Measurements from ENCODE around the gene POLR1E.
"Not testable (repeated sequence)": the region's sequence is repeated elsewhere in the genome, so short reads cannot be mapped to it uniquely, and the experiment has no call there.

The POLR1E gene

GRCh38 chr9:37465249-37466036 is 20.3 kb upstream of the POLR1E start, which contains the start of gene ZBTB5:
ZBTB5 (minus strand) TSS chr9:37465450; CDS start chr9:37442551, 22,899 bp downstream.
- peak; percentile 100 for DNase-seq

GRCh38 chr9:37466037-37466709 is 19.6 kb upstream of the POLR1E start:
- DNase-seq = peak; percentile 92

- not testable (repeated sequence) for DNase-seq
Observed at GRCh38 chr9:37467530-37467929, 18.2 kb upstream of the POLR1E start.

DNA sequence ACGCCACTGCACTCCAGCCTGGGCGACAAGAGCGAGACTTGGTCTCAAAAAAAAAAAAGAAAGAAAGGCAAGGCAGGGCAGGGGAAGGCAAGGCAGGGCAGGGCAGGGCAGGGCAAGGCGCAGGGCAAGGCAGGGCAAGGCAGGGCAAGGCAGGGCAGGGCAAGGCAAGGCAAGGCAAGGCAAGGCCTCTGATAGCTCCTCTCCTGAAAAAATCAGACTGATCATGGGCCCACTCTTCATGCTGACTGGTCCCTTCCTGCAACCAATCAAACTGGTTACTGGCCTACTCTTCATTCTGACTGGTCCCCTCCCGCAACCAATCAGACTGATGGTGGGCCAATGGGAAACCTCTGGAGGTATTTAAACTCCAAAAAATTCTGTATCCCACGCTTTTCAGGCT is 17.1 kb upstream of the POLR1E start:
- DNase-seq = no peak

DNA sequence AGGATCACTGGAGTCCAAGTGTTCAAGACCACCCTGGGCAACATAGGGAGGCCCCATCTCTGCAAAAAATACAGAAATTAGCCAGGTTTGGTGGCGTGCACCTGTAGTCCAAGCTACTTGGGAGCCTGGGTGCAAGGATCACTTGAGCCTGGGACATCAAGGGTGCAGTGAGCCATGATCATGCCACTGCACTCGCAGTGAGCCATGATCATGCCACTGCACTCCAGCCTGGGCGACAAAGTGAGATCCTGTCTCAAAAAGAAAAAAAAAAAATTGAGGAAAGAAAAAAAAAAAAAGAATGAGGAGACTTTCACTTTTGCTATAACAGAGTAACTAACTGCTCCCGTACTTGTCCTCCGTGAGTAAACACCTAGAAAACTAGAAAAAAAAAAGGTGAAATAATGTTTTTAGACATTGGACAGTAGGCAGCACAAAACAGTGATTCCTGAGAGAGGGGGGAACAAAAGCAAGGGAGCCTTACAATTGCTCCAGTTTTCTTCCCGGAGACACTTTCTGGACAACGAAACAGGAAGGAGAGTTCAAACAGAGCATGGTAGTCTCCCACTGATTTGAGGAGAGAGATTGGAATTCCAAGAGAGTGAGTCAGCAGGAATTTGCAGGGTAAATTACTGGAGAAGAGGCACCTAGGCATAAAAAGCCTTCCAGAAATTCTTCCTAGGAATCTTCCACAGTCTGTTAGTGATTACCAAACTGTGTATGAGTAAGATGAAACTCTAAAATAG is 13.6 kb upstream of the POLR1E start:
- DNase-seq = no peak

DNA sequence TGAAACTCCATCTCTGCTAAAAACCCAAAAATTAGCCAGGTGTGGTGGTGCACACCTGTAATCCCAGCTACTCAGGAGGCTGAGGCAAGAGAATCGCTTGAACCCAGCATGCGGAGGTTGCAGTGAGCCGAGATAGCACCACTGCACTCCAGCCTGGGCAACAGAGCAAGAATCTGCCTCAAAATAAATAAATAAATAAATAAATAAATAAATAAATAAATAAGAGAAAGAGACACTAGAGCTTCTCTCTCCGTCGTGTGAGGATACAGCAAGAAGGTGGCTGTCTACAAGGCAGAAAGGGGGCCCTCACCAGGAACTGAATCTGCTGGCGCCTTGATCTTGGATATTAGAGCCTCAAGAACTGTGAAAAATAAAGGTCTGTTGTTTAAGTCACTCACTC is 11.8 kb upstream of the POLR1E start:
- DNase-seq = not testable (repeated sequence)

DNA sequence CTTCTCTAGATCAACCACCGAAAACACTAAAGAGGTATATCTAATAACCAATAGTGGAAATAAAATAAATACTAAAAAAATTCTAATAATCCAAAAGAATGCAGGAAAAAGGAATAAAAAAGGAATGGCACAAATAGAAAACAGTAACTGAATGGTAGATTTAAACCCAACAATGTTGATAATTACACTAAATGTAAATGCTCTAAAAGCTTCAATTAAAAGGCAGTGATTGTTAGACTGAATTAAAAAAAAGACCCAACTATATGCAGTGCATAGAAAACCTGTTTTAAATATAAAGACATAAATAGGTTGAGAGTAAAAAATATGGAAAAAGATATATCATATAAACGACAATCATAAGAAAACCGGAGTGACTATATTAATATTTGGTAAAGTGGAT is 11.3 kb upstream of the POLR1E start:
- DNase-seq = no peak

- no peak for DNase-seq
Observed at GRCh38 chr9:37476930-37477329, 8.8 kb upstream of the POLR1E start.

- DNase-seq = not testable (repeated sequence)
Observed at GRCh38 chr9:37477443-37477842, 8.3 kb upstream of the POLR1E start.

DNA sequence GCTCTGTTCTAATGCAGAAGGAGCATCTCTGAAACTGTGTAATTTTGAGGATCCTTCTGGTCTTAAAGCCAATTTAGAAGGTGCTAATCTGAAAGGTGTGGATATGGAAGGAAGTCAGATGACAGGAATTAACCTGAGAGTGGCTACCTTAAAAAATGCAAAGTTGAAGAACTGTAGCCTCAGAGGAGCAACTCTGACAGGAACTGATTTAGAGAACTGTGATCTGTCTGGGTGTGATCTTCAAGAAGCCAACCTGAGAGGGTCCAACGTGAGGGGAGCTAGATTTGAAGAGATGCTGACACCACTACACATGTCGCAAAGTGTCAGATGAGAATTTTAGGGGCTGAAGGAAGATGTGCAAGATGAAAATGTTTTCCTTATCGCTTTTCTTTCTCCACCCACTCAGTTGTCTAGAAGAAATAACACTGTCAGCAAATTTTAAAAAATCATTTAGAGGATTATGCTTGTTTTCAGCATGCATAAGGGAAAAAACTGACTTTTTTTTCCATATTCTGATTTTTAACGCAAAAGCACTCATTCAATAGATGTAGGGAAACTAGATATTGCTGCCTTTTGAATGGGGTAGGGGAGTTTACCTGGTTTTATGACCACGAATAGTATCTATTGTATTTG is 7.6 kb upstream of the POLR1E start:
- not testable (repeated sequence) for DNase-seq

DNA sequence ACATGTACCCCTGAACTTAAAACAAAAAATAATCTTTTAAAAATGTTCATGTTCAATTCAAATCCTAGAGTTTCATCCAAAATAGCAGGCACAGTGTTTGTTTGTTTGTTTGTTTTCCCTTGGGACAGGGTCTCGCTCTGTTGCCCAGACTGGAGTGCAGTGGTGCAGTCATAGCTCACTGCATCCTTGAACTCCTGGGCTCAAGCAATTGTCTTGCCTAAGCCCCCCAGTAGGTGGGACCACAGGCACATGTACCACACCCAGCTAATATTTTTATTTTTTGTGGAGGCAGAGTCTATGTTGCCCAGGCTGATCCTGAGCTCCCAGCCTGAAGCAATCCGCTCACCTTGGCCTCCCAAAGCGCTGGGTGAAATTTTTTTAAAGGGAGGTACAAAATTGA is 5.0 kb upstream of the POLR1E start:
- no peak for DNase-seq

- no peak for DNase-seq
Observed at GRCh38 chr9:37486256-37486615, 488 bp downstream of the POLR1E start.

DNA sequence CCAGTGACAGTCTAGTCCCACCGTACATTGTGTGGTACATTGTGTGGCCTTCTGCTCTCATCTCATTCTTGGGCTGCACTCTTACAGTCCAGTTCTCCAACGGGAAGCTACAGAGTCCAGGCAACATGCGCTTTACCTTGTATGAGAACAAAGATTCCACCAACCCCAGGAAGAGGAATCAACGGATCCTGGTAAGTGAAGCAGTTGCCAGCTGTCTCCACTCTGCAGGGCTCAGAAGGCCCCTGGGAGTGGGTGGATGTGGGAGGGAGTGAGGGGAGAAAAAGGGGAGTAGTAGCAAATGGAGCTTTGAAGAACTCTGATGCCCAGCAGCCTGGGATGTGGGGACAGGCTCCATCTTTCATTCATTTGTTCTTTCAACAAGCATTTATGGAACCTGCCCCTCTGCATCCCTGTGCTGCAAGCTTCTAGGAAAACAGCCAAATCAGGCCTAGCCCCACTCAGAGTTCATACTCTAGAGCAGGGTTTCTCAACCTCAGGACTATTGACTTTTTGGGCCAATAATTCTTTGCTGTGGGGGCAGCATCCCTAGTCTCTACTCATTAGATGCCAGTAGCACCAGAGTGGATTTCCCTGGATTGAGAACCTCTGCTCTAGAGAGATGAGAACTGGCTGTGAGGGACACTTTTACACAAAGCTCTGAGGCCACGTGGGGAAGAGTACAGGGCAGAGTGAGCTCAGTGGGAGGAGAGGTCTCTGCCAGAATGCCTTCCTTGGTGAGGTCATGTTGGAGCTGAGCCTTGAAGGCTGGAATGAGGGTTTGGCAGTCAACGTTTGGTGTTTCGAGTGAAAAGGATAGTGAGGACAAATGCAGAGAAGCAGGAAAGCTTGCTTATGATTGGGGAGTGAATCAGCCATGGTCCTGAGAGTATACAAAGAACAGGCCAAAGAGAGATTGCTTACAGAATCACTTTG is 1.1 kb downstream of the POLR1E start:
- DNase-seq = peak; percentile 29

DNA sequence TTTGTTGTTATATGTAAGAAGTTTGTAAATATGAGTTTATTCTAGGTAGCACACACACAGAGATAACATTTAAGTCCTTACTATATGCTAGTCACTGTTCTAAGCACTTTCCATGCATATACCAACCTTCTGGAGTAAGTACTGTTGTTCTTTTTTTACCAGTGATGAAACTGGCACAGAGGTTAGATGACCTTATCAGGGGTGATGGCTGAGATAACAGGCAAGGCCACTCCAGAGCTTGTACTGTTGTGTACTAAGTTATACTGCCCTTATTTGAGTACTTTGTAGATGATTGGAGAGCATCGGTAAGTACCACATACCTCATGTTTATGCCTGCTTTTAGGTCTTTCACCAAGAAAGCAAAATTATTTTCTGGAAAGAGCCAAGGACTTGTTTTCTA is 6.2 kb downstream of the POLR1E start:
- DNase-seq = no peak

GRCh38 chr9:37495571-37495970 is 9.8 kb downstream of the POLR1E start:
- no peak for DNase-seq

- no peak for DNase-seq
Observed at GRCh38 chr9:37496020-37496419, 10.3 kb downstream of the POLR1E start.

DNA sequence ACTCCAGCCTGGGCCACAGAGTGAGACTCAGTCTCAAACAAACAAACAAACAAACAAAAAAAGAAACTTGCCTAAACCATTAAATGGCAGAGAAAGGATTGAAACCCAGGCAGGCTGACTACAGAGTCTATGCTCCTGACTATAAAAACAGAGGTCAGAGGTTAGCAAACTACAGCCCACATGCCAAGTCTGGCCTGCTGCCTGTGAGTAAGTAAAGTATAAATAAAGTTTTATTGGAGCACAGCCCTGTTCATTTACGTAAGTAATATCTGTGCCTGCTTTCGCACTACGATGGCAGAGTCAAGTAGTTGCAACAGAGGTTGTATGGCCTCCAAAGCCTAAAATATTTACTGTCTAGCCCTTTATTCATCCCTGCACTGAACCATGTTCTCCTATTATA is 11.6 kb downstream of the POLR1E start:
- DNase-seq = no peak

DNA sequence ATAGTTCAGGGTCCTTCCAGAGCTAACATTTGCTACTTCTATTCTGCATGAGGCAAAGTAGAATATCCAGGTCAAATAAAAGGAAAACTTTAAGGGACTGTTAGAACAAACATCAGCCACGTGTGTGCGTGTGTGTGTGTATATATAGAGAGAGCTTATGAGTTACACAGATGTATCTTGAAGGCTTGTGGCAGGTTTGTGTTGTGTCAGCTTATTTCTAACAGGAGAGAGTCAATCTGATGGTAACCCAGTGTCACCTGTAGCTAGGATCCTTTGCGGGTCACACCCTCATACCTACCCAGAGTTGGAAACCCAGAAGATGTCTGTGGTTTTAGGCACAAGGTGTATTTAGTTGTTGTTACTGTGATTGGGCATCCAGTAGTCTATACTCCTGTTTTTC is 12.7 kb downstream of the POLR1E start:
- DNase-seq = no peak

- DNase-seq = no peak
Observed at GRCh38 chr9:37499297-37499696, 13.5 kb downstream of the POLR1E start.

DNA sequence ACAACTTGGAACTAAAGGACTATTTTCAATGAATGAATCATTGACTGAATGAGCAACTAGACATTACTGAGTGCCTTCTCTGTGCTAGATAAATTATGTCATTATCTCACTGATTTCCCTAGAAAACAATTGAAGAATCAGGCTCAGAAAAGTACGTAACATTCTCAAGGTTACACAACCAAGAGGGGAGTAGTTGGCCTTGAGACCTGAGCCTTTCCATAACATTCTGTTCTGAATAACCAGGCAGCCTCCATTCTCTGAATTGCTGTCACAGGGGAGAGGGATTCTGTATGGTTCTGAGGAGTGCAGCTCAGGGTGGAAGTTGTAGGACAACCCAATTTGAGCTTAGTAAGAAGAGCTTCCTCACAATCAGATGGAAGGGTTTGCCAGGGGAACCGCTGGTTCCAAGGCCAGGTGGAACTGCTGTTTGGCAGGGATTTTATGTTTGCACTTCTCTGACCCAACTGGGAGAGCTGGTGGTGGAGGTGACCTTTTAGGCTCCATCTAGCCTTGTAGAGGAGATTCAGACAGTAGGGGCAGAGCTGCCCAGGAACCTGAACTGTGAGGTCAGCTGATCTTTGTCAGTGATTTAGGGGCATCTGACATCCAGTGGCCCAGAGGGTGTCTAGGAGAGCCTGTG is 16.3 kb downstream of the POLR1E start:
- no peak for DNase-seq

DNA sequence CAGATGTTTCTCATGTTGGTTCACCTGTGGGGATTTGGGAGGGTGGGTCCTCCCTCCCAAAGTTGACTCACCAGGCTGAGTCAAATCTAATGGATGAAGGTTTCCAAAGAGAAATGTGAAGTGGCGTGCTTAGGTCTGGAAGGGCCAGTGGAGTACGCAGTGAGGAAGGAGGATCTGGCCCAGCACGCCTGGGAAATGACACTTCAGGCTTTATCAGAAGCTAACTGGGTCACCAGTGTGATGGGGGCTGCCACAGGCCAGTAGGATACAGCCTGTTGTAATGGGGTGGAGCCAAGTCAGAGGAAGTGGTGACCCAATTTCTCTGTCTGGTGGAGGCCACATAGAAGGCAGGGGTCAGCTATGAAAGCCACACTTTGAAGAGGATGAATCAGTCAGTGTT is 18.0 kb downstream of the POLR1E start:
- no peak for DNase-seq

DNA sequence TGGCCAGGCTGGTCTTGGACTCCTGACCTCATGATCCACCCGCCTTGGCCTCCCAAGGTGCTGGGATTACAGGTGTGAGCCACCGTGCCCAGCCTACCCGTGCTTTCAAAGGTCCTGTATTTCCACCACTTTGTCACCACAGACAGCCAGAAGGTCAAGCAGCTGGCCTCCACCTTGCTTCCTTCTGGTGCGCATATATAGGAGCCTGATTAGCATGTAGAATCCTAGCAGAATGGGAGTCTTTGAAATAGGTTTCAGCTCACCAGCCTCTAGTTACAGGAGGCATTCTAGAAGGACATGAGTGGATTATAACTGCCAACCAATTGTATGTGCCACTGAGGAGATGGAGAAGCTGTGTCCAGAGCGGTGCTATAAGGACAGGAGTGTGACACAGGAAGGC is 18.9 kb downstream of the POLR1E start:
- DNase-seq = no peak

Data from NCI-H146 (cell line).